Activated CD4-positive, alpha-beta T cell treated with anti-CD3 and anti-CD28 coated beads, Interleukin-2, amount 50 U/mL, for 48 hours (primary cell): Measurements from ENCODE around the gene MGAT3.
A peak's percentile ranks its signal among the peaks of the same experiment; 100 is the strongest.

Source experiments
- DNase-seq, 2 experiments: peaks; one replicate each; pipeline ENCODE4 v3.0.0-alpha.2; 2020

MGAT3 gene

DNA sequence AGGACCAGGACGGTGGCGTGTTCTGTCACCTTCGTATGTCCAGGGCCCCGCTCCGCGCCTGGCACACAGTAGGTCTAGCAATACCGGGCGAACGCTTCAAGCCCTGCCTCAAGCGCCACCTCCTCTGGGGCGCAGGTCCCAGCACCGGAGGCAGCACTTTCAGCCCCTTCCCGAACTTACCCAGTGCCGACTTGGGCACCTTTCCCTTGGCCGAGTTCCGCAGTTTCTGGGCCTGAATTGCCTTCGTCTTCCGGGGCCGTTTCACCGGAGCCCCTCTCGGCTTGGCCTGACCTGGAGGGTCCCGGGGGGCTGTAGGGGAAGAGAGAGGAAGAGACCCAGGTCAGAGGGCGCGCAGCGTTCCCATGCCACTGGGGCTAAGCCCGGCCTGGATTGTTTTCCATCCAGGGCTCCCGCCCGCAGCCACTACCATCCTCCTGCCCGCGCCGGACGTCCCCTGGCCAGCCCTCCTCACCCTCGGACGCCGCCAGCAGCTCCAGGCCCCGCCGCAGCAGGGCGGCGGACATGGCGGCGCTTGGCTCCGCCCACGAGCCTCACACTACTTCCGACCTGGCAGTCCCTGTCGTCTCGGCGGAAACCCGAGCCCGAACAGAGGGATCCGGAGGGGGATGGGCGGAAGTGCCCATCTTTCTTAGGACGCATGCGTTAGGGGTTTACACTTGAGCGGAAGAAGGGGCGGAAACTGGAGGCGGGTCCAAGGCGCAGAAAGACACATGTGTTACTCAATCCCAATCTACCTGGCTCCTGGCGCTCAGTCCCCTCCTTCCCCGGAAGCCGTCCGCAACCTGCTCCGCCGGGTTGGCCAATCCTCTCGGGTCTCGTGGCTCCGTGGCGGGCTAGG, 75.6 kb downstream of the MGAT3 start, which contains the start of gene RPS19BP1:
TSS of gene RPS19BP1 (minus strand) at position 534 of the 859 bp plus-strand sequence. CDS start at position 524, 10 bp downstream.
- peak; percentile 99 to 100 for DNase-seq

DNA sequence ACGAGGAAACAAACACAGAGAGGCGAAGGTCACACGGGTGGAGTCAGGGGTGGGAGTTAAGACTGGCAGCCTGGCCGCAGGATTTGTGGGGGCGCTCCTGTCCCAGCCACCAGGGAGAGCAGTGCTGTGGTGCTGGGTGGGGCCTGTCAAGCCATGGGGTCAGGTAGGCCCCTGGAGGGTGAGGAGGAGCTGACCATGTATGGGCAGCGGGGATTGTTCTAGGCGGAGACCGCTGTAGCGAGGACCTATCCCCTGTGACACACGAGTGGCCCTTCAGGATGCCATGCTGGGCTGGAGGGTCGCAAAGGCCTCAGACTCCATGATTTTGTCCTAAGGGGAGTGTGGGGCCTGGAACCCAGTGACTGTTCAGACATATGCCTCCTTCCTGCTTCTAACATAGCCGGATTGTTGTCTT, 77.3 kb downstream of the MGAT3 start:
- peak; percentile 8 to 15 for DNase-seq

DNA sequence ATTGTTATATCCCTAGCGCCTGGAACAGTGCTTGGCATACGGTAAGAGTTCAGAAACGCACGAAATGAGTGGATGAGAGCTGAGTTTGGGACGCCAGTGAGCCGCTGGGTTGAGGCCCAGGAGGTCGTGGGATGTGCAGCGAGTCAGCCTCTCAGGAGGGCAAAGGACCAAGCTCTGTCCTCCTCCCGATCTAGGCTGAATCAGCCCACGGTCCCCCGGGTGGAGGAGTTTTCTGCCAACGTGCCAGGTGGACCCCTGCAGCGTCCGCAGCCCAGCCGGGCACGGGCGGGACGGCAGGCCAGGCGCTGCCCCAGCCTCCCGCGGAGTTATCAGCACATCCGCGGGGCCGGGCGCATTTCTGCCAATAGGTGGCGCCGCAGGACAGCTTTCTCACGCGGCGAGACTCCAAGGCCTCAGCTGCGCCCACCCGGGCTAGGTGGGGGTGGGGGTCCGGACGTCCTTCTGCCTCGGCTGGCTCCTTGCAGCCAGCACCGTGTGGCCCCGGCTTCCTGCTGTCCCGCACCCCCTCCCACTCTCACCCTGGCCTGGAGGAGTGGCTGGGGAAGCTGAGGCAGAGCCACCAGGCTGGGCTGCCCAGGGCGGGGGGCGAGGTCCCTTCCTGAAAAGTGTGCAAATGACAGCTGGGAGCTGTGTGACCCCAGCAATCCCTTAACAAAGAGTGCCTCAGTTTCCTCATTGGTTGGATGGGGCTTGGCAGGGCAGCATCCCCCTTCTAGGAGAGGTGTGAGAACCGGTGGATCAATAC, 78.0 kb downstream of the MGAT3 start:
- DNase-seq, result peak; percentile 89 to 91

DNA sequence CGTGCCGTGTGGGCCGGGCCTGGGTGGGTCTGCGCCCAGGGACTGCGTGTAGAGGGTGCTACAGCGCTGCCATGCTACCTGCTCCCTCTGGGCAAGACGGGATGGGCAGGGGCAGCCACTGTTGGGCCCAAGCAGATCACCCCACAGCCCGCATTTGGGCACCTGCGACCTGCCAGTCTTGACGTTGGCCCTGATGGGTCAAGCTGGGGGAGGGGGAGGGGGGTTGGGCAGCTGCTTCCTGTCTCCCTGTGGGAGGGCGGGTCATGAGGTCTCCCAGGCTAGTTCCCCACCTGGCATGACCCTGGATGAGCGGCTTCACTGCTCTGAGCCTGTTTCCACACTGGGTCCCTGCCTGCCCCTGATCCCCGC, 78.5 kb downstream of the MGAT3 start:
- no peak for DNase-seq

DNA sequence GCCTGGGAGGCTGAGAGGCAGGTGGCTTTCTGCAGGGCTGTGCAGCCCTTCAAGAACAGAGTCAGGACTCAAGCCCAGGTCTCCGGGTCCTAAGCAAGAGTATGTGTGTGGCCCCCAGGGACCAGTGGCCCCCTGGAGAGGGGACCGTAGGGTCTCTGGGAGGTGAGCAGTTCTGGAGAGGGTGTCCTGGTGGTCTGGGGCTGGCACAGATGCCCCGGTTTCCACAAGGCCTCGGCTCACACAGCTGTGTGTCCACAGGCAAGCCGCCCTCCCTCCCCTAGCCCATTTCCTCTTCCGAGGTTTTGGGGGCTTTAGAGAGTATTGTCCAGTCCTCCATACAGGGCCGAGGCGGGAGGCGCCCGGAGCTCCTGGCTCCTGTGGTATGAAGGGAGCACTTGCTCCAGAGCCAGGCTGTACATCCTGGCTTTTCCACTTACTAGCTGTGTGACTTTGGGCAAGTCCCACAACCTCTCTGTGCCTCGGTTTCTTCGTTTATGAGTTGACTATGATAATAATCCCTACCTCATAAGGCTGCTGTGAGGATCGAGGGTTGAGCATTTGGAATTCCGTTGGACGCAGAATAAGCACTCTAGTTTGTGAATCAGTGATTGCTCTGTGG, 79.1 kb downstream of the MGAT3 start:
- DNase-seq, result no peak

DNA sequence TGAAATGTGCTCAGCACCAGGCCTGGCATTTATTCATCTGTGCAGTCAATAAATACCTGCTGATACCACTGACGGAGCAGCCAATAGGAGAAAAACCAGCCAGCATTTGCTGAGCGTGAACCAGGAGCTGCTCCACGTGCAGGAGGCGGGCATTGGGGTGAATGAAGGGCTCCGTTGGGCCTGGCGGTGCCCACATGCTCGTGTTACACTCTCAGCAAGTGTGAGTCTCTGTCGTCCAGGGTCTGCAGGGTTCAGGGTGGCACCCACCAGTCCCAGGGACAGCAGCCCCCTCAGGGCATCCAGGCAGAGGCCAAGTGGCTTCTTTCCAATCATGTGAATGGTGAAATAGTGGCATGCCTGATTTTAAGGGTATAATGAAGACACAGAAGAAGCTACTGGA, 79.9 kb downstream of the MGAT3 start:
- DNase-seq, result no peak

DNA sequence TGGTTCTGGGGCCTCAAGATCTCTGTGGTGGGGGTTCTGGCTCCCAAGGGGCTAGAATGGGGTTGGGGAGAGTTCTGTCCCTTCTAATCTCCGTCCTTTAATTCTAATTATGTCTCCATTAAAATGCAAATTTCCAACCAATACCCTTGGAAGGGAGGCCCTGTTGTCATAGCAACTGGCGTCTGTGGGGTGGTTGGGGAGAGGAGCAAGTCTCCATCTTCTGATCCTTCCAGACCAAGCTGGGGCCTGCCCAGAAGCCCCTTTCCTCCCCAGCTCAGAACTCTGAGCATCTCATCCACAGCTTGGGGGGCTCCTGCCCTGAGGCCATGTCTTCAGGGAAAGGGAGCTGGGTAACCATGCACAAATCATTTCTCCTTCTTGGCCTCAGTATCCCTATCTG, 81.2 kb downstream of the MGAT3 start:
- DNase-seq, result no peak
